Transverse colon (tissue), 4 donors: ENCODE data around the gene ZNF236. TPM values are rescaled to one million over a fixed set of nuclear protein-coding genes. Genes with fewer than 3 reads are reported as not detected.

Experiments
- DNase-seq: peaks from one replicate; pipeline ENCODE4 v3.0.0-alpha.2; 2019
- H3K27ac ChIP-seq, 4 donors: fragments of 200-600 bp; sonication (generic); 2 replicates each; pipeline ENCODE4 v1.5.1; 2016 to 2018; ENCODE audit warnings: inconsistent platforms in 4 of 4
- H3K27me3 ChIP-seq: fragments of 200-600 bp; sonication (generic); 2 replicates; pipeline ENCODE4 v1.5.1; 2017; ENCODE audit warnings: inconsistent platforms
- H3K36me3 ChIP-seq, 4 donors: fragments of 200-600 bp; sonication (generic); 2 replicates each; pipeline ENCODE4 v1.5.1; 2017 to 2019; ENCODE audit warnings: inconsistent platforms in 4 of 4
- H3K4me1 ChIP-seq, 4 donors: fragments of 200-600 bp; sonication (generic); 2 replicates each; pipeline ENCODE4 v1.5.1; 2017 to 2020; ENCODE audit warnings: inconsistent platforms in 4 of 4
- H3K4me3 ChIP-seq, 4 donors: fragments of 200-600 bp; sonication (generic); 1 replicate in 1 of 4; 2 replicates in 3 of 4; pipeline versions ENCODE4 v1.5.1 to v1.6.1; 2017 to 2019; ENCODE audit warnings: inconsistent platforms in 4 of 4
- H3K9me3 ChIP-seq, 2 donors: fragments of 200-600 bp; sonication (generic); 2 replicates each; pipeline ENCODE4 v1.5.1; 2017 to 2019; ENCODE audit warnings: inconsistent platforms in 2 of 2
- EP300 ChIP-seq: sonication (generic); formaldehyde crosslinking; IDR thresholded peaks from one replicate; pipeline ENCODE4 v1.6.1; 2017; ENCODE audit warnings: antibody characterized with exemption, low read depth
- POLR2A ChIP-seq: fragments of 450-650 bp; IDR thresholded peaks from one replicate; pipeline ENCODE4 v1.6.1; 2016; ENCODE audit warnings: antibody characterized with exemption, mild to moderate bottlenecking, moderate library complexity
- POLR2AphosphoS5 ChIP-seq, 3 donors: sonication (generic); formaldehyde crosslinking; IDR thresholded peaks; one replicate each; pipeline ENCODE4 v1.6.1; 2016; ENCODE audit warnings: antibody characterized with exemption in 3 of 3
- WGBS, 2 donors: methylation state at CpG; one replicate each; pipeline ENCODE4 v1.1.5; 2018; ENCODE audit warnings: low coverage in 1 of 2; 5-methylcytosine and 5-hydroxymethylcytosine counted together
- in situ Hi-C, 4 donors: fragments of 200-750 bp; cut with MboI; loops; one replicate each; pipeline versions ENCODE4 v1.15.0 to v1.15.1; 2017; ENCODE audit warnings: low sequenced_read_pairs in 3 of 4, low pct_ligation_motif_present in 1 of 4, low pct_unique_long_range_greater_than_20kb in 1 of 4
- intact Hi-C: fragments of 100-400 bp; cut with DNase I; formaldehyde crosslinking; loops from one replicate; pipeline ENCODE4 v1.15.1; 2023; ENCODE audit warnings: low total_unique reads
- total RNA-seq, 4 donors: library from RNA; depleted of rRNA; stranded (reverse); fragments of >200 nt; gene quantifications; one replicate each; pipeline ENCODE4 v1.1.0, GENCODE V29; 2016
- TF ChIP-seq, protein P1 (sequence below), 5 experiments: fragments of 200-600 bp in 3 of 5; fragments of 450-650 bp in 2 of 5; sonication (generic) in 3 of 5; IDR thresholded peaks; 1 replicate in 2 of 5; 2 replicates in 3 of 5; pipeline ENCODE4 v1.5.1; 2016 to 2017; ENCODE audit warnings: antibody characterized with exemption in 5 of 5, inconsistent platforms in 3 of 5, mild to moderate bottlenecking in 2 of 5, moderate library complexity in 1 of 5

Gene ZNF236
- total RNA-seq, 4 donors from 2014 or later: 18.3 to 82.8 (median 43.7) TPM

- H3K27ac ChIP-seq: no peak overlapping the region
- intact Hi-C loops: no loop called here
- no peak for TF ChIP-seq POLR2A
- TF ChIP-seq, protein P1, sequence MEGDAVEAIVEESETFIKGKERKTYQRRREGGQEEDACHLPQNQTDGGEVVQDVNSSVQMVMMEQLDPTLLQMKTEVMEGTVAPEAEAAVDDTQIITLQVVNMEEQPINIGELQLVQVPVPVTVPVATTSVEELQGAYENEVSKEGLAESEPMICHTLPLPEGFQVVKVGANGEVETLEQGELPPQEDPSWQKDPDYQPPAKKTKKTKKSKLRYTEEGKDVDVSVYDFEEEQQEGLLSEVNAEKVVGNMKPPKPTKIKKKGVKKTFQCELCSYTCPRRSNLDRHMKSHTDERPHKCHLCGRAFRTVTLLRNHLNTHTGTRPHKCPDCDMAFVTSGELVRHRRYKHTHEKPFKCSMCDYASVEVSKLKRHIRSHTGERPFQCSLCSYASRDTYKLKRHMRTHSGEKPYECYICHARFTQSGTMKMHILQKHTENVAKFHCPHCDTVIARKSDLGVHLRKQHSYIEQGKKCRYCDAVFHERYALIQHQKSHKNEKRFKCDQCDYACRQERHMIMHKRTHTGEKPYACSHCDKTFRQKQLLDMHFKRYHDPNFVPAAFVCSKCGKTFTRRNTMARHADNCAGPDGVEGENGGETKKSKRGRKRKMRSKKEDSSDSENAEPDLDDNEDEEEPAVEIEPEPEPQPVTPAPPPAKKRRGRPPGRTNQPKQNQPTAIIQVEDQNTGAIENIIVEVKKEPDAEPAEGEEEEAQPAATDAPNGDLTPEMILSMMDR (IDR thresholded peaks at IDR 0.05): no peak
- TF ChIP-seq POLR2AphosphoS5 (IDR thresholded peaks at IDR 0.05): no peak
- no peak for TF ChIP-seq EP300
- H3K4me3 ChIP-seq: no peak overlapping the region
- H3K27me3 ChIP-seq: no peaks in the 10 kb centered on the region
- WGBS, 2 donors: 67 to 96% methylated on average over 1 to 20 of the region's 20 CpGs
- H3K4me1 ChIP-seq: peaks cover 5 to 21% (median 14%) of the 10 kb centered on the region in 4 donors
- no peak for DNase-seq
- H3K9me3 ChIP-seq: no peaks in the 10 kb centered on the region
- in situ Hi-C loops: no loop called here
- peaks cover 0 to 8% (median 0%) of the 10 kb centered on the region in 4 donors for H3K36me3 ChIP-seq
These were observed 151.3 kb downstream of the ZNF236 start for GRCh38 chr18:76973520-76974266.

DNA sequence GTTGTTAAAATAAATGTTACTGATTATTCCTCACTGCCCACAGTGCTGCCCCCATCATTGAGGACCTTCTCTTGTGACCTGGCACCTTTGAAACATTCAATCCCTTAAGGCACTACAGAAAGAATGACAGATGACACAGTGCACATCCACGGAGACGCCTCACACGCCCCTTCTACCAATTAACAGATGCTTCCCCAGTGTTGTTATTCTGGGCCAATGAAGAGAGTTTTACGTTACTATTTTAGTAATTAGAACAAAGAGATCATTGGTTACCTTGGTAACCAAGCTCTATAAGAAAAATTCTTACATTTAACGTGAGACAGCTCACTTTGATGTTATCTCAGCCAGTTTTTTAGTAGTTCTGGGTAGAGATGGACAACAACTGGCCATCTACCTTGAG lies 152.0 kb downstream of the ZNF236 start:
- H3K27me3 ChIP-seq: no peaks in the 10 kb centered on the region
- in situ Hi-C loops (no loop called here), intact Hi-C loops (no loop called here)
- TF ChIP-seq POLR2AphosphoS5 (IDR thresholded peaks at IDR 0.05) (no peak), POLR2A (no peak), EP300 (no peak)
- TF ChIP-seq, protein P1 (IDR thresholded peaks at IDR 0.05): no peak
- H3K36me3 ChIP-seq: peaks cover 0 to 1% (median 0%) of the 10 kb centered on the region in 4 donors
- H3K9me3 ChIP-seq: no peaks in the 10 kb centered on the region
- DNase-seq: no peak
- H3K4me3 ChIP-seq: no peak overlapping the region
- H3K27ac ChIP-seq: no peak overlapping the region
- H3K4me1 ChIP-seq: peaks cover 5 to 21% (median 14%) of the 10 kb centered on the region in 4 donors
- 93 to 98% methylated on average over 5 of the region's 5 CpGs for WGBS, 2 donors

DNA sequence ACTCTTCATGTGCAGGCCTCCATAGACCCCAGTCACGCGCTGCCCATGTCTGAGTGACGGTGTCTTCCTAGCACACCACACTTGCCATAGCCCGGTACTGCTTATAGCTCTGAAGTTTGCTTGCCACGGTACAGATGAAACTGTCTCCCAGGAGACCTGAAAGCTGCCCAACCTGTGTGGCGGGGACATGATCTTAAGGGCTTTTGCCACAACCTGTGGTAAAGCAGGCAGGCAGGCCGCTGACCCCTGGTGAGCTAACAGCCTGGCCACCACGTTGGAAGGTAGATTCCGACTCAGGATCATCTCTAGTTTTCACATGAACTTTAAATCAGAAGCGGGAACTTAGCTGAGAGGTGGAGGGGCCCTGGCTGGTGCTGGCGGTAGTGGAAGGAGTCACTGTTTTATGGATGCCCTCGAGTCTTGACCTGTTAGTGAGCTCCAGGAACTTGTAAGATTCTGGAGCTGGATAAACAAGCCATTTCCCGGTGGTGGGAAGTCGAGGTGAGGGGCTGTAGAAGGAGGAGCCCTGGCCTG lies 153.3 kb downstream of the ZNF236 start:
- Histone ChIP-seq H3K4me1 (peaks cover 5 to 21% (median 14%) of the 10 kb centered on the region in 4 donors), H3K9me3 (no peaks in the 10 kb centered on the region), H3K27ac (no peak overlapping the region), H3K4me3 (no peak overlapping the region), H3K27me3 (no peaks in the 10 kb centered on the region), H3K36me3 (no peaks in the 10 kb centered on the region)
- intact Hi-C loops (no loop called here), in situ Hi-C loops (loop anchor here in 2 of 4 donors (25.0 kb wide), 3 partner anchors 163 to 687 kb away; partner anchors contain the start of gene ZNF236 (in 1 of the 2))
- TF ChIP-seq POLR2AphosphoS5 (IDR thresholded peaks at IDR 0.05) (no peak), POLR2A (no peak), EP300 (no peak)
- TF ChIP-seq, protein P1 (IDR thresholded peaks at IDR 0.05): no peak
- 88% methylated on average over 14 of the region's 14 CpGs; no CpG with 5 or more reads in 1 of the 2 donors for WGBS, 2 donors
- DNase-seq: no peak

DNA sequence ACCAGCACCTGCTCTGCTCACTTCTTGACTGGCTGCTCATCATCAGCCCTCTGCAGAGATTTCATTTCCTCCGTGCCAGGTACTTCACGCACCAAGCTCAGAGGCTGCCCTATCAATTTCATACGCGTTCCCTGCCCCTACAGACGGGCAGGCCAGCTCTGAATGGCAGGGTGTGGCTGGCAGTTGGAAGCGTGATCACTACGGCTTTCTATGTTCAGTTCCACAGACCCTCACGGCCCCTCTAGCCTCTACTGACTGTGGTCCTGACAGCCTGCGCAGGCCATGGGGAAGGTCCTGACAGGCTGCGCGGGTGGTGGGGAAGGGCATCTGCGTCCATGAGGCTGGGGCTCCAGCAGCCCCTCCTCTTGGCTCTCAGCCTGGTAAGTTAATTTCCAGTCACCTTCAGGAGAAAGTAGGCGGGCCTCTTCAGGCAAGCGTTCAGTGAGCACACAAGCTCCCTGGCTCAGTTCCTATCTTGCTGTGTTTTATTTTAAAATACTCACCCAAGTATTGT lies 154.8 kb downstream of the ZNF236 start:
- peaks cover 5 to 25% (median 18%) of the 10 kb centered on the region in 4 donors for H3K4me1 ChIP-seq
- H3K27ac ChIP-seq: peak overlapping the region; percentile 62 to 84 (median 76)
- H3K9me3 ChIP-seq: no peaks in the 10 kb centered on the region
- peak overlapping the region in 2 of 4 donors; percentile 17 to 32 for H3K4me3 ChIP-seq
- WGBS, 2 donors: 49 to 55% methylated on average over 3 to 14 of the region's 14 CpGs
- in situ Hi-C loops (loop anchor here in 2 of 4 donors (25.0 kb wide), 3 partner anchors 165 to 685 kb away; partner anchors contain the start of gene ZNF236 (in 1 of the 2)), intact Hi-C loops (no loop called here)
- H3K36me3 ChIP-seq: no peaks in the 10 kb centered on the region
- peak; percentile 54 for TF ChIP-seq POLR2A
- no peak for TF ChIP-seq EP300
- TF ChIP-seq, protein P1 (IDR thresholded peaks at IDR 0.05): no peak
- TF ChIP-seq POLR2AphosphoS5 (IDR thresholded peaks at IDR 0.05): peak in 2 of 3 donors; percentile 35 to 38
- H3K27me3 ChIP-seq: no peaks in the 10 kb centered on the region
- DNase-seq: peak; percentile 72
